Measurements from ENCODE around the gene AEBP1.

AEBP1 gene

GRCh38 chr7:44087911-44088838 lies 16.0 kb upstream of the AEBP1 start:
- DNase-seq, result peak; percentile 70

DNA sequence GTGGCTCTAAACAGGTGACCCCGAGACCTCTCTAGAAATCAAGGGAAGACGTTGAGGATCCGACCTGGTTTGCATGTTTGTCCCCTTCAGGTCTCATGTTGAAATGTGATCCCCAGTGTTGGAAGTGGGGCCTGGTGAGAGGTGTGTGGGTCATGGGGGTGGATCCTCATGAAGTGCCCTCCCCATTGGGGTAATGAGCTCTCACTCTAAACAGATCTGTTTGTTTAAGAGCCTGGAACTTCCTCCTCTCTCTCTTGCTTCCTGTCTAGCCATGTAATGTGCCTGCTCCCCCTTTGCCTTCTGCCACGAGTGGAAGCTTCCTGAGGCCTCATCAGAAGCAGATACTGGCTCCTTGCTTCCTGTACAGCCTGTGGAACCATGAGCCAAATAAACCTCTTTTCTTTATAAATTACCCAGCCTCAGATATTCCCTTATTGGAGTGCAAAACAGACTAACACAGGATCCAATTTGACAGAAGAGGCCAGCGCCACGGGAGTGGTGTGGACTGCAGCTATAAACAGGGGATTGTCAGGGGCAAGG lies 11.0 kb upstream of the AEBP1 start:
- no peak for DNase-seq

DNA sequence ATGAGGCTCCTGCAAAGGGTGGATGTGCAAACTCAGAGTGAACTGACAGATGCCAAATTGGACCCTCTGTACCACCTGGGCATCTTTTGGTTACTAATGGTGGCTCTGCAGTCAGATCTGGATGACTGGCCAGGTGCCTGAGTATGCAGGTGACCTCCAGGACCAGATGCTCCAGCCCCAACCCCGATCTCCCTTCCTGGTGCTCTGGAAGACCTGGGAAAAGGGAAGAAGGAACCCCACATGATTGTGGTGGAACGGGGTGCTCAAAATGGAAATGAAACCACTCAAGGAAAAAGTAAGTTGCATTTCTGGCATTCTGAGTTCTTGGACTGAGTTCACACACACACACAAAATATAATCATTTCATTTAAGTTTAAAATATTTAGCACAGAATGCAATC lies 9.8 kb upstream of the AEBP1 start:
- DNase-seq, result no peak

- DNase-seq, result no peak
Observed at GRCh38 chr7:44094883-44095592, 9.1 kb upstream of the AEBP1 start.

- no peak for DNase-seq
Observed at GRCh38 chr7:44095781-44096180, 8.4 kb upstream of the AEBP1 start.

GRCh38 chr7:44096326-44096881 lies 7.7 kb upstream of the AEBP1 start:
- no peak for DNase-seq

DNA sequence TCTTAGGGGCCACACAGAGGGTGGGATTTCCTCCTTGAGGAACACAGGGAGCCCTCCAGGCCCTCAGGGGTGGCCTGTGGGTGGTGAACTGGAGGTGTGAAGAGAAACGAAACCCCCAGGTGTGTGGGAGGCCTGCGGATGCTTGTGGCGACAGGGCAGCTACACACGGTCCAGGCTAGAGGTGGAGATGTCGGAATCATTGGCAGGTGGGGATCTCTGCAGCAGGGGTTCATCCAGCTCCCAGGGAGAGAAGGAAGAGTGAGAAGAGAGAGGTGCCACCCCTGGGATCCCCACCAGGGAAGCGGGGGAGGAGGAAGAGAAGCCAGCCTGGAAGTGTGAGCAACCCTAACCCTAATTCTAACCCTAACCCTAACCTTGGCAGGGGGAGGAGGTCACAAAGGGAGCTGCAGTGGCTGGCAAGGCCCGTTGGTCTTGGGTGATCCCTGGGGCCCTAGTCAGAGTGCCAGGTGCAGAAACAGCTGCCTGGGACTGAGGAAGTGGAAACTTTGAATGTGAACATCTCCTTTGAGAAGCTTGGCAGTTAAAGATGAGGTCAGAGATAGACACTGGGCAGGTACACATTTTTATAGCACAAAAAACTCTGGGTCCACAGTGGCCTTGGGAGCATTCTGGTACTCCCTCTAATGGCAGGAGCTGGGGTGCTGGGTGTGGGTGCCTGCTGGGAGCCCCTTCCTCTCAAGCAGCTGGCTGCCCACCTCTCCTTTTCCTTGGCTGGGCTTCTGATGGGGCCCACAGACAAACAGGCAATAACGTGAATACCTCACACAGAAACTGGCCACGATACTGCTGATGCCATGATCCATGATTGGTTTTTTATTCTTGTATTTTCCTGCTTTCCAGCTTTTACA lies 6.8 kb upstream of the AEBP1 start:
- DNase-seq, result no peak

GRCh38 chr7:44098092-44099068 lies 5.8 kb upstream of the AEBP1 start:
- no peak for DNase-seq

GRCh38 chr7:44099669-44100068 lies 4.5 kb upstream of the AEBP1 start:
- no peak for DNase-seq

DNA sequence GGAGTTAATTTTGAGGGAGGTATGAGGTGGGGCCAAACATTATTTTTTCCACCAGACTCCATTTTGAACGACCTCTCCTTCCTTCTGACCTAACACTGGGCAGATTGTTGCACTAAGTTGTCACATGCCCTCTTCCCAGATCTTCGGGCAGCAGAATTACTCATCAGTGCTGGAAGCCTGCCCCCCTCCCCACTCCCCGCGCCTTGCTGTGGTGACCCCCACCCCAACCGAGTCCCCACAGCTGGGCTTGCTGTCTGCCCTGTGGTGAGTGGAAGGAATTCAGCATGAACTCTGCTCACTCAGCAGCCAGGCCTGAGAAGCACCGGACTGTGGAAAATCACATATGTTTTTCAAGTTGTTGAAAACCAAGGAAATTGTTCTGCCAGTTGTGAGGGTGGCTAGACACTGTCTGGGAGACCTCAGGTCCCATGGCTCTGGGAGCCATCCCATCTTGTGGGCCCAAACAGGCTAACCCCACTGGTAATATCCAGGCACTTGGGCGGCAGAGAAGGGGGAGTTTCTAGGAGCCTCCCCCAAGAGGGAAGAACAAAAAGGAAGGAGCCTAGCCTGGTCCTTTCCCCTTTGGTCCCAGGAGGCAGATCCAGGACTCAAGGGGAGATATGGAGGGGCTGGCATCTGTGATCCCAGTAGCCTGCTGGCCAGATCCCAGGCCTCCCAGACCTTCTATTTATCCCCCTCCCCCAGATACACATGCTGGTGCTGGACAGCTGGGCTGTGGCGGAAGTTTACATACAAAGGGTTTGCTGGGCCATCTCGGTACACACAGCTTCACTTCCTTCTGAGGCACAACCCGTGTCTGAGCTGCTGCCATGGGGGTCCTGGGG lies 3.5 kb upstream of the AEBP1 start:
- DNase-seq, result no peak

DNA sequence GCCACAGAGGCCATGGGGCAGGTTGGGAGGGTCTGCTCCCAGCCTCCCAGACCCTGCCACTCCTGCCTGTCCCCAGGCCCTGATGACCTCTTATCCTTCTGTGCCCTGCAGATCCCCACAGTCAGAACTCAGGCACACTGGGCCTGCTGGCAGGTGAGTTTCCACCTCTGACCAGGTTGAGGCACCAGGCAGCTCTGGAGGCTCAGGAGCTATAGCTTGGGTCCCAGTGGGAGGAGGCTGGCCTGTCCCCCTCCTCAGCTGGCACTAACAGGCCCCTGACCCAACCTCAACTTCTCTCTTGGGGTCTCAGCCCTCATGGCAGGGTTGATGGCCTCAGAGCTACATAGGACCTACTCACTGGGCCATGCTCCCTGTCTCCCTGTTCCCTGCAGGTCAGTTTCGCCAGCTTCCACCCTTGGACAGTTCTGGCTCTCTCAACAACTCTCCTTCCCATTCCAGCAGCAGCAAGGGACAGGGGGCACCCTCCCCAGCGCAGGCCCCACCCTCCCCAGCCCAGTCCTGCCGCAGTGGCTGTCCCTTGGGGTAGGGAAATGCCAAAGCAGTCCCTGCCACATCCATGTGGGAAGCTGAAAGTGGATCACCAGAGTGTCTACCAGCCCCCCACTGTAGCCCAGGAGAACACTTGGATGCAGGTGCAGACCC lies 2.7 kb upstream of the AEBP1 start:
- no peak for DNase-seq

GRCh38 chr7:44101966-44102845 lies 1.9 kb upstream of the AEBP1 start:
- no peak for DNase-seq

DNA sequence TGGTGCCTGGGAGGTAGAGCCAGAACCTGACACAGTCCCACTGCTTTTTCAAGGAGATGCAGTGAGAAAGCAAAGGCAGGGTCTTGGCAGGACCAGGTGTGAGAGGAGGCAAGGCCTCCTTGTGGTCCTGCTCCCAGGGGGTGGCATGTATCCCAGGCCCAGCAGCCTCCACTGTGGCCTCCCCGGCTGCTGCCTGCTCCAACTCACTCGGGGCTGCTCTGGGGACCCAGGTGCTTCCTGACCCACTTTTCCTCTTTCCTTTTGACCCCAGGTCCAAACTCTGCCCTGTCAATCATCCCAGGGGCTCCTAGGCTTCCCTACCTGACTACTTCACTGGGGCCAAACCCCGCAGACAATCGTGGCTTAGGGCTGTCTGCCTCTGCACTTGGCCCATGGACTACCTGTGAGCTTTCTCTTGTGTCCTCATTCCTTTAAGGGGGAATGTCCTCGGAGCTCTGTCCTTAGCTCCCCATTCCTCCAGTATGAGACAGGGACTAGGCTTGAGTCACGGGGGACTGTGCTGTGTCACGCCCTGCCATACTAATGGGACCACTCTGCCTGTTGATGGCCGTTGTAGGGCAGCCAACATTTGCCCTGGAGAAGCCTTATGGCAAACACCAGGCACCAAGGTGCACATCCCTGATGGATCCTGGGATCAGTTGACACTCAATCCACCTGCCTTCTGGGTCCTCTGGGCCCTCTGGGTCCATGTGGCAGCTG lies 1.1 kb upstream of the AEBP1 start:
- no peak for DNase-seq

GRCh38 chr7:44103566-44103922 lies 601 bp upstream of the AEBP1 start:
- no peak for DNase-seq

GRCh38 chr7:44104860-44105771 lies 971 bp downstream of the AEBP1 start:
- no peak for DNase-seq

GRCh38 chr7:44105832-44106231 lies 1.7 kb downstream of the AEBP1 start:
- DNase-seq, result no peak

Measured in GOT3 (cell line).